ENCODE measurements around the gene DOCK7.
A peak's percentile ranks its signal among the peaks of the same experiment; 100 is the strongest.

The DOCK7 gene, protein sequence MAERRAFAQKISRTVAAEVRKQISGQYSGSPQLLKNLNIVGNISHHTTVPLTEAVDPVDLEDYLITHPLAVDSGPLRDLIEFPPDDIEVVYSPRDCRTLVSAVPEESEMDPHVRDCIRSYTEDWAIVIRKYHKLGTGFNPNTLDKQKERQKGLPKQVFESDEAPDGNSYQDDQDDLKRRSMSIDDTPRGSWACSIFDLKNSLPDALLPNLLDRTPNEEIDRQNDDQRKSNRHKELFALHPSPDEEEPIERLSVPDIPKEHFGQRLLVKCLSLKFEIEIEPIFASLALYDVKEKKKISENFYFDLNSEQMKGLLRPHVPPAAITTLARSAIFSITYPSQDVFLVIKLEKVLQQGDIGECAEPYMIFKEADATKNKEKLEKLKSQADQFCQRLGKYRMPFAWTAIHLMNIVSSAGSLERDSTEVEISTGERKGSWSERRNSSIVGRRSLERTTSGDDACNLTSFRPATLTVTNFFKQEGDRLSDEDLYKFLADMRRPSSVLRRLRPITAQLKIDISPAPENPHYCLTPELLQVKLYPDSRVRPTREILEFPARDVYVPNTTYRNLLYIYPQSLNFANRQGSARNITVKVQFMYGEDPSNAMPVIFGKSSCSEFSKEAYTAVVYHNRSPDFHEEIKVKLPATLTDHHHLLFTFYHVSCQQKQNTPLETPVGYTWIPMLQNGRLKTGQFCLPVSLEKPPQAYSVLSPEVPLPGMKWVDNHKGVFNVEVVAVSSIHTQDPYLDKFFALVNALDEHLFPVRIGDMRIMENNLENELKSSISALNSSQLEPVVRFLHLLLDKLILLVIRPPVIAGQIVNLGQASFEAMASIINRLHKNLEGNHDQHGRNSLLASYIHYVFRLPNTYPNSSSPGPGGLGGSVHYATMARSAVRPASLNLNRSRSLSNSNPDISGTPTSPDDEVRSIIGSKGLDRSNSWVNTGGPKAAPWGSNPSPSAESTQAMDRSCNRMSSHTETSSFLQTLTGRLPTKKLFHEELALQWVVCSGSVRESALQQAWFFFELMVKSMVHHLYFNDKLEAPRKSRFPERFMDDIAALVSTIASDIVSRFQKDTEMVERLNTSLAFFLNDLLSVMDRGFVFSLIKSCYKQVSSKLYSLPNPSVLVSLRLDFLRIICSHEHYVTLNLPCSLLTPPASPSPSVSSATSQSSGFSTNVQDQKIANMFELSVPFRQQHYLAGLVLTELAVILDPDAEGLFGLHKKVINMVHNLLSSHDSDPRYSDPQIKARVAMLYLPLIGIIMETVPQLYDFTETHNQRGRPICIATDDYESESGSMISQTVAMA (N-terminal part only)

DNA sequence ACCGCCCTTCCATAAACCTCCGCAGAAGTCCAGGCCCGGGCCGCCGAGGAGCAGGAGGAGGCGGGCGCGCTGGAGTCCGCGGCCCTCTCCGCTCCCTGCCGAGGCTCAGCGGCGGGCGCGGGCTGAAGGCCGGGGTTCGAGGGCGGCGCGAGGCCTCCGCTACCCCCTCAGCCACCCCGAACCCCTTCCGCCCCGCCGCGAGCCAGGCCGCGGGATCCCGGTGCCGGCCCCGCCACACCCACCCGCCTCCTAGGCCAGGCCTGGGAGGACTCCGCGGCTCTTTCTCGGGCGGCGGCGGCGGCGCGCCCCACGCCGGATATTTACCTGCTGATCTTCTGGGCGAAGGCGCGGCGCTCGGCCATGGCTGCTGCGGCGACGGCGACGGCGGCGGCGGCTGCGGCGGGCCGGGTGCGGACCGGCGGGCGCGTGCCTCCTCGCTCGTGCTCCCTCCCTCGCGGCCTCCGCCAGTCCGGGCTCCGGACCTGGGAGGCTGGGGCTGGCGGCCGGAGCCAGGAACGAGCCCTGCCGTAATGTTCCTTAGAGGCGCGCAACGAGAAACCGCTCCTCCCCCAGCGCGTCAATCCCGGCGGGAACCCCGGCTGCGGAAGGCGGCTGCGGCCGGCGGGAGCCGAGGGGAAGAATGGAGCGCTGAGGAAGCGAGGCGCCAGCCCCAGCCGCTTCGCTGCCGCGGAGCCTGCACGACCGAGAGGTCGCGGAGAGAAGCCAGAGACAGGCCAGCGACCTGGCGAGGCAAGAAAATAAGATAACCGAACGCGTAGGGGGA, at the start of gene DOCK7:
Gene DOCK7 (minus strand): TSS at position 484 of the 784 bp plus-strand sequence. CDS start 122 bp downstream, at position 362.
- TF ChIP-seq, protein P1, sequence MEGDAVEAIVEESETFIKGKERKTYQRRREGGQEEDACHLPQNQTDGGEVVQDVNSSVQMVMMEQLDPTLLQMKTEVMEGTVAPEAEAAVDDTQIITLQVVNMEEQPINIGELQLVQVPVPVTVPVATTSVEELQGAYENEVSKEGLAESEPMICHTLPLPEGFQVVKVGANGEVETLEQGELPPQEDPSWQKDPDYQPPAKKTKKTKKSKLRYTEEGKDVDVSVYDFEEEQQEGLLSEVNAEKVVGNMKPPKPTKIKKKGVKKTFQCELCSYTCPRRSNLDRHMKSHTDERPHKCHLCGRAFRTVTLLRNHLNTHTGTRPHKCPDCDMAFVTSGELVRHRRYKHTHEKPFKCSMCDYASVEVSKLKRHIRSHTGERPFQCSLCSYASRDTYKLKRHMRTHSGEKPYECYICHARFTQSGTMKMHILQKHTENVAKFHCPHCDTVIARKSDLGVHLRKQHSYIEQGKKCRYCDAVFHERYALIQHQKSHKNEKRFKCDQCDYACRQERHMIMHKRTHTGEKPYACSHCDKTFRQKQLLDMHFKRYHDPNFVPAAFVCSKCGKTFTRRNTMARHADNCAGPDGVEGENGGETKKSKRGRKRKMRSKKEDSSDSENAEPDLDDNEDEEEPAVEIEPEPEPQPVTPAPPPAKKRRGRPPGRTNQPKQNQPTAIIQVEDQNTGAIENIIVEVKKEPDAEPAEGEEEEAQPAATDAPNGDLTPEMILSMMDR (conservative IDR thresholded peaks at IDR 0.05; ENCODE audit: control insufficient read depth, insufficient read depth, low read depth, low read length), result no peak
- peak; percentile 74 for DNase-seq (ENCODE audit: low read depth)
- H3K4me3 ChIP-seq (ENCODE audit: control insufficient read depth, low read depth, low read length), result peak within 1 kb of the TSS; percentile 69

DNA sequence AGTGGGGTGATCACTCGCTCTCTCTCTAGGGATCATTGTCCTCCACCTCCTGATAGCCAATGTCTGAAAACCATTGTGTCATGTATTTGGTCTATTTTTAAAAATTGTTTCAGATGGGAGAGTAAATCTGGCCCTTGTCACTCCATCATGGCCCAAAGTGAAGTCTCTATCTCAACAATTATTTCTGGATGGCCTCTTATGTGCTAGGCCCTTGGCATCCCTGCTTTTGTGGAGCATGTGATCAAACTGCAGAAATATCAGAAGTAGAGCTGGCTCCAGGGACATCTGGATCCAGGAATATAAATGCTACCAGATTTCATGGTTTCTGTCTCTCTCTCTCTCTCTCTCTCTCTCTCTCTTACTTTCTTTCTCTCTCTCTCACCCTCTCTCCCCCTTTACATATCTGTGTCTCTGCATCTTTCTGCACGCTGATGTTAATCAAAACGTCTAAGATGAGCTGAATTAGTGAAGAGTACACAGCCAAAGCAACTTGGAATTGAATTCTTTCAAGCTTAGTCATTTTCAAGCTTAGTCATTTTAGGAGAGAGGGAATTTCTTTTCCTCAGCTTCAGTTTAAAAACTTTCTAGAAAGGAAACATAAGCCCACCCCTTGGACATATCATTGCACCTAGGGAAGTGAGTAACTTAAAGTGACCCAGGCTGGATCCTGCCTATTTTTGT, 47.4 kb upstream of the DOCK7 start:
- TF ChIP-seq, protein P1 (conservative IDR thresholded peaks at IDR 0.05; ENCODE audit: control insufficient read depth, insufficient read depth, low read depth, low read length), result no peak
- DNase-seq (ENCODE audit: low read depth), result peak; percentile 72

DNA sequence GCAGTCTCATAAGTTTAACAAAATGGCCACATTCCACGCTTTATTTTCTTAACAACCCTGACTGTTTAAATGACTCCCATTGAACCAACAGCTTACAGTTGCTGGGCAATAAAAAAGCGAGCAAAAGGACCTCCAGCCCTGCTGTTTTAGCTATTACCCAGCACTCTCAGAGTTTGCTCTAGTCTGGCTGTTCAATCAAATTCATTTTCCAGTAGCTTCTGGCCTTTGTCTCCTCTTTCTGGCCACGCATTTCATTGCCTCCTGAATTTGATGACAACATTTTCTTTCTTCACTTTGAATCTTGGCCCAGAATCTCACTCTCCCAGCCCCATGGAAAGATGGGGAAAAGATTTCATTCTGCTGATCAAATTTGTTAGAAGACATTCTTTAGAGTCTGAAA, 44.1 kb upstream of the DOCK7 start:
- TF ChIP-seq, protein P1 (conservative IDR thresholded peaks at IDR 0.05; ENCODE audit: control insufficient read depth, insufficient read depth, low read depth, low read length), result no peak
- DNase-seq (ENCODE audit: low read depth), result no peak
- H3K4me3 ChIP-seq (ENCODE audit: control insufficient read depth, low read depth, low read length), result no peak overlapping the region

More for the DNA sequence above, 47.4 kb upstream of the DOCK7 start:
- no peak overlapping the region for H3K4me3 ChIP-seq (ENCODE audit: control insufficient read depth, low read depth, low read length)

DNA sequence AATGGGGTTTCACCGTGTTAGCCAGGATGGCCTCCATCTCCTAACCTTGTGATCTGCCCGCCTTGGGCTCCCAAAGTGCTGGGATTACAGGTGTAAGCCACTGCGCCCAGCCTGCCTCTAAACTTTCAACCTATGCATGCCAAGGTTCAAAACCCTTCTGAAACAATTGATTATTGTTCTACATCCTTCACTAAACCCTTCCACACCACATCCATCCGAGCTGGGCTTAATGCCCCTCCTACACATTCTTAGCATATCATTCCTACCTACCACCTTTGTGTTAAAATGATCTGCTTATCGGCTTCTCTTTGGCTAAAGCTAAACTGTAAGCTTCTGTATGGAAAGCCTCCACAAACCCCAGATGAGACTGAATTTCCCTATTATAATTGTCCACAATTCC, 40.8 kb upstream of the DOCK7 start:
- H3K4me3 ChIP-seq (ENCODE audit: control insufficient read depth, low read depth, low read length), result no peak overlapping the region
- TF ChIP-seq, protein P1 (conservative IDR thresholded peaks at IDR 0.05; ENCODE audit: control insufficient read depth, insufficient read depth, low read depth, low read length), result no peak
- DNase-seq (ENCODE audit: low read depth), result no peak

DNA sequence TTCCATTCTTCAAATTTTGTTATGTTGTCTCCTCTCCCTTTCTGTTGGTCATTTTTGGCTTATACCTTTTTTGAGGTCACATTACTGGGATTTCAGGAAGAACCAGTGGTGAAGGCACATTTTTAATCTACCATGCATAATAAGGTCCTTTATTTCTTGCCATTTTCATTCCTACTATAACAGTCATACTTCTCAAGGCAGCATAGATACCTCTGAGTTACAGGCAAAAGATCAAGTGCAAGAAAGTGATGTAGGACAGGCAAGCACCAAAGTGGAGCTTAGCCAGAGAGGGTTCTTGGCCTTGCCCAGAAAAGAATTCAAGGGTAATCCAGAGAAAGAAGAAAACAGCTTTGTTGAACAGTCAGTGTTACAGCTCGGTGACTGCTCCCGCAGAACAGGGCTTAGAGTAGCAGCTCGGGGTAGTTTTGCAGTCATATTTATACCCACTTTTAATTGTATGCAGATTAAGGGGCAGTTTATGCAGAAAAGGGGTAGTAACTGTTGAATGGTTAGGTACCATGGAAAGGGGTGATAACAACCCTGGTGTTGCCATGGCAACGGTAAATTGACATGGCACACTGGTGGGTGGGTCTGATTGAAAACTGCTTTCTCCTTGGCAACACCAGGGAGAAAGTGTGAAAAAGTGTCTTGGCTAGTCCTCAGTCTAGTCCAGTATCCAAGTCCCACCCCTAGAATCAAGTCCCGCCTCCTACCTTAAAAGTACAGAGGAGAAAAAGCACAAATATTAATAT, 39.6 kb upstream of the DOCK7 start:
- no peak for DNase-seq (ENCODE audit: low read depth)
- no peak overlapping the region for H3K4me3 ChIP-seq (ENCODE audit: control insufficient read depth, low read depth, low read length)
- TF ChIP-seq, protein P1 (conservative IDR thresholded peaks at IDR 0.05; ENCODE audit: control insufficient read depth, insufficient read depth, low read depth, low read length), result no peak
